HG02943 (cell line): ENCODE measurements around the gene ZNRF1.

Source experiments
- ATAC-seq: cut with Tn5 transposase; IDR thresholded peaks from one replicate; pipeline ENCODE4 v1.9.1; 2021; ENCODE audit warnings: mild to moderate bottlenecking, low read depth, moderate library complexity; ENCODE audit not compliant: unreplicated experiment

Gene ZNRF1

GRCh38 chr16:75131081-75131480 lies 132.3 kb downstream of the ZNRF1 start:
- no peak for ATAC-seq

GRCh38 chr16:75138233-75138632 lies 139.4 kb downstream of the ZNRF1 start:
- no peak for ATAC-seq

- no peak for ATAC-seq
Measured at GRCh38 chr16:75138636-75139035, 139.8 kb downstream of the ZNRF1 start.

DNA sequence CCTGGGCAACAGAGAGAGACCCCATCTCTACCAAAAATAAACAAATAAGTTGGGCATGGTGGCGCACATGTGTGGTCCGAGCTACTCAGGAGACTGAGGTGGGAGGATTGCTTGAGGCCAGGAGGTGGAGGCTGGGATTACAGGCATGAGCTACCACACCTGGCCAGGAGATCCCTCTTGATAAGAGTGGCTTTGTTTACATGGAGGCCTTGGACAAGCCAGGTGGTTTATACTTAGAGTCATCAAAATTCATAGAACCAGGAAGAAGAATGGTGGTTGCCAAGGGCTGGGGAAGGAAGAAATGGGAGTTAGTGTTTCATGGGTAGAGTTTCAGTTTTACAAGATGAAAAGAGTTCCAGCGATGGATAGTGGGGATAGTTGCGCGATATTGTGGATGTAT lies 140.7 kb downstream of the ZNRF1 start:
- ATAC-seq: no peak

DNA sequence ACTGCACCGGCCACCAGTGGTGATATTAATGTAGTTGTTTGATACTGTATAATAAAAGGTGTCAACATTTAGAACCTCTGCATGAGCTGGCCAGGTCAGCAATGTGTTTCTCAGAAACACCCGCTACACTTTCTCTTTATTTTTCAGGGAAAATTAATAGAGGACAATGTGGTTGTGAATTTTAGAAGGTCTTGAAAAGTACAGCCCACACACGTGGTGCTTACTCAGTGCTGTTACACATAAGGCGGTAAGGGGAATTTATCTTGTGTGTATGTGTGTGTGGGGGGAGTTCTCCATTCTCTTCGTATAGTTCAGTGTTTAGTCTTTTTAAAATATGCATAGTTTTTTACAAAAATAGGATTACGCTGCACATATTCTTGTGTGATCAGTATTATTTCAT lies 145.1 kb downstream of the ZNRF1 start:
- no peak for ATAC-seq

GRCh38 chr16:75147968-75148310 lies 149.1 kb downstream of the ZNRF1 start:
- no peak for ATAC-seq

- ATAC-seq: peak; percentile 86
Measured at GRCh38 chr16:75148311-75149195, 149.7 kb downstream of the ZNRF1 start, which contains the start of gene ZFP1. TSS of gene ZFP1 (plus strand) at chr16:75148524. CDS start at chr16:75152952, 4,428 bp downstream.

DNA sequence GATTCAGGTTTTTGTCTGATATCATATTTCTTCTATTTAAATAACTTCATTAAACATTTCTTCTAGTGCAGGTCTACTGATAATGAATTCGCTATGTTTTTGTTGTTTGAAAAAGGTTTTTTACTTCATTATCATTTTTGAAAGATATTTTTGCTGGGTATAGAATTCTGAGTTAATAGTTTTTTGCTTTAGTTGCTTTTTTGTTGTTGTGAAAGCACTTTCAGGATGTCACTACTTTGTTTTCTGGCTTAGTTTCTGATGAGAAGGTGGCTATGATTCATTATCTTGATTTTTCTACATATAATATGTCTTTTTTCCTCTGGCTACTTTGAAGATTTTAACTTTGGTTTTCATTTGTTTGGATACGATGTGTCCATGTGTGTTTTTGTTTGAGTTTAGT lies 153.0 kb downstream of the ZNRF1 start:
- no peak for ATAC-seq

DNA sequence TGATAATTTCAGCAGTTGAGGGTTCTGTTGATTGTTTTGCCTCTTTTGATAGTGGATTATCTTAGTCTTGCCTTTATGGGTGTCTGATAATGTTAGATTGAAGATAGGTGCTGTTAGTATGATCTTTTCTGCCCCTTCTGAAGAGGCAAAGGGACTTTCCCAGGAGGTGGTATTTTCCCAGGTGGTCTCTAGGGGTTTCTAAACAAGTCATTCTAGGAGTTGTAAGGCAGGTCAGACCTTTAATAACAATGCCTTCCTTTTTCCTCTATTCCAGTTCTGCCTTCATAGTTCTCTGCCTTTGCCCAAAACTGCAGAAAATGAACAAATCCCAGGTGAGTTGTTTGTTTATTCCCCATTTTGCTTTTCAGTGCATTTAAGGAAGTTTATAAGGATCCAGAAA lies 153.8 kb downstream of the ZNRF1 start:
- no peak for ATAC-seq

DNA sequence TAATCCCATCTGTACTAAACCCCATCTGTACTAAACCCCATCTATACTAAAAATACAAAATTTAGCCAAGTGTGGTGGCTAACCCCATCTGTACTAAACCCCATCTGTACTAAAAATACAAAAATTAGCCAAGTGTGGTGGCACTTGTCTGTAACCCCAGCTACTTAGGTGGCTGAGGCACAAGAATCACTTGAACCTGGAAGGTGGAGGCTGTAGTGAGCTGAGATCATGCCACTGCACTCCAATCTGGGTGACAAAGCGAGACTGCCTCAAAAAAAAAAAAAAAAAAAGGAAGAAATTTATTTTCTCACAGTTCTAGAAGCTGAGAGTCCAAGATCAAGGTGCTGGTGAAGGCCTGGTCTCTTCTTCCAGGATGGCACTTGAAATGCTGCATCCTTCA lies 161.6 kb downstream of the ZNRF1 start:
- no peak for ATAC-seq
